OCI-LY7 (cell line): ENCODE data around the gene ADIG. TPM values are rescaled to one million over a fixed set of nuclear protein-coding genes. Genes with fewer than 3 reads are reported as not detected.

Experiments
- BruUV-seq: library from RNA; stranded (reverse); fragments of 400-500 nt; replicated peaks from 2 replicates; lab custom pipeline; 2021; lab: Mats Ljungman, UMichigan
- CTCF ChIA-PET: fragments of 300-600 bp; sonication (Branson Sonifier 250); formaldehyde crosslinking; loops from one replicate; lab custom pipeline; 2022; ENCODE audit warnings: antibody characterized with exemption; ENCODE audit not compliant: unreplicated experiment; lab: Charles Lee
- POLR2A ChIA-PET: fragments of 300-600 bp; sonication (Branson Sonifier 250); formaldehyde crosslinking; loops from one replicate; lab custom pipeline; 2022; ENCODE audit warnings: antibody characterized with exemption; lab: Charles Lee
- DNase-seq: peaks from one replicate; pipeline ENCODE4 v3.0.0-alpha.2; 2015; ENCODE audit warnings: low spot score
- H2AFZ ChIP-seq: fragments of 200-600 bp; sonication (generic), shearing (Covaris generic); 2 replicates; pipeline ENCODE4 v1.6.1; 2014; ENCODE audit warnings: mild to moderate bottlenecking, antibody characterized with exemption, low read length, moderate library complexity
- H3K27ac ChIP-seq: fragments of 200-600 bp; sonication (generic); 2 replicates; pipeline ENCODE4 v1.5.1; 2014; ENCODE audit warnings: mixed run types, low read depth, mild to moderate bottlenecking, moderate library complexity, low read length, inconsistent platforms; ENCODE audit not compliant: poor library complexity, severe bottlenecking
- H3K36me3 ChIP-seq: fragments of 200-600 bp; sonication (generic); 2 replicates; pipeline ENCODE4 v1.6.1; 2014; ENCODE audit warnings: mild to moderate bottlenecking, antibody characterized with exemption, low read length, moderate library complexity, mixed read lengths; ENCODE audit not compliant: insufficient read depth
- H3K4me1 ChIP-seq: fragments of 200-600 bp; sonication (generic); 2 replicates; pipeline ENCODE4 v1.5.1; 2014; ENCODE audit warnings: mild to moderate bottlenecking, low read length; ENCODE audit not compliant: insufficient read depth, poor library complexity, severe bottlenecking
- H3K4me2 ChIP-seq: fragments of 200-600 bp; sonication (generic); 2 replicates; pipeline ENCODE4 v1.6.1; 2014; ENCODE audit warnings: mild to moderate bottlenecking, low read length
- H3K4me3 ChIP-seq: fragments of 200-600 bp; sonication (generic); 2 replicates; pipeline ENCODE4 v1.5.1; 2014; ENCODE audit warnings: mild to moderate bottlenecking, low read depth, low read length; ENCODE audit not compliant: poor library complexity, severe bottlenecking
- H3K79me2 ChIP-seq: fragments of 200-600 bp; sonication (generic); 2 replicates; pipeline ENCODE4 v1.6.1; 2016; ENCODE audit warnings: low read depth, mild to moderate bottlenecking, low read length, moderate library complexity, mixed read lengths; ENCODE audit not compliant: insufficient read depth
- H3K9me2 ChIP-seq: fragments of 200-600 bp; sonication (generic); 2 replicates; pipeline ENCODE4 v1.6.1; 2016; ENCODE audit warnings: mild to moderate bottlenecking, low read length, mixed read lengths; ENCODE audit not compliant: insufficient read depth
- H3K9me3 ChIP-seq: fragments of 200-600 bp; sonication (generic); 2 replicates; pipeline ENCODE4 v1.6.1; 2014; ENCODE audit warnings: mild to moderate bottlenecking, mixed run types, low read length, mixed read lengths
- H4K20me1 ChIP-seq: fragments of 200-600 bp; sonication (generic); 2 replicates; pipeline ENCODE4 v1.6.1; 2014; ENCODE audit warnings: mild to moderate bottlenecking, antibody characterized with exemption, low read length, moderate library complexity, mixed read lengths; ENCODE audit not compliant: insufficient read depth
- EZH2phosphoT487 ChIP-seq: fragments of 200-600 bp; sonication (generic); IDR thresholded peaks from 2 replicates; pipeline ENCODE4 v1.6.1; 2018; ENCODE audit warnings: low read depth, borderline replicate concordance, mild to moderate bottlenecking, mixed run types, antibody characterized with exemption, low read length, moderate library complexity, mixed read lengths
- intact Hi-C: fragments of 100-400 bp; cut with micrococcal nuclease; formaldehyde crosslinking; loops from one replicate; pipeline ENCODE4 v1.10.0; 2022; ENCODE audit not compliant: unreplicated experiment
- total RNA-seq, 2 experiments: library from RNA; depleted of rRNA in 1 of 2; stranded (reverse); fragments of >200 nt in 1 of 2; shearing (Covaris generic) in 1 of 2; gene quantifications; 2 replicates each; pipeline ENCODE4 v1.2.3, GENCODE V29; 2014 to 2022
- TF ChIP-seq, protein P1 (sequence below): fragments of 200-600 bp; sonication (generic); conservative IDR thresholded peaks from 2 replicates; pipeline ENCODE4 v1.5.1; 2014; ENCODE audit warnings: mild to moderate bottlenecking, antibody characterized with exemption, low read length, moderate library complexity, mixed read lengths

Gene ADIG
- total RNA-seq, 2 experiments from 2014 or later = not detected

DNA sequence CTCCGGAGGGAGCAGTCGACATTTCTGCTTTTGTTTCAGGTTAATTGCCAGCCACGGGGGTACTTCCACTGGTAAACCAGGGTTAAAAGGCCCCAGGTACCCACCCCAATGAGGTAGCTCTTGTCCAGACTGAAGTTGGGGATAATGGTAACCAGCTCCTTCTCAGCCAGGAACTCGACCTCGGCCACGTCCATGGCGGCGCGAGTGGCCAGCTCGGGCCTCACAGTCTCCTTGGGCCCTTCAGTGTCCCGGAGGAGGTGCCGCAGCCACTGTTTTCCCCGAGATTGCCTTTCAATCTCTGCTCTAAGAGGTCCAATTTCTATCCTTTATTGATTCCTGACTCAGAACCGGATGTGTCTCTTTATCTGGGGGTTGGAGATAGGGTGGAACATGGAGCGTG lies 34.3 kb downstream of the ADIG start:
- ChIA-PET POLR2A (no interaction called here), CTCF (no interaction called here)
- H3K4me1 ChIP-seq = no peaks in the 10 kb centered on the region
- no TSS peak for BruUV-seq
- no peak overlapping the region for H2AFZ ChIP-seq
- no peaks in the 10 kb centered on the region for H4K20me1 ChIP-seq
- no peak overlapping the region for H3K27ac ChIP-seq
- TF ChIP-seq, protein P1, sequence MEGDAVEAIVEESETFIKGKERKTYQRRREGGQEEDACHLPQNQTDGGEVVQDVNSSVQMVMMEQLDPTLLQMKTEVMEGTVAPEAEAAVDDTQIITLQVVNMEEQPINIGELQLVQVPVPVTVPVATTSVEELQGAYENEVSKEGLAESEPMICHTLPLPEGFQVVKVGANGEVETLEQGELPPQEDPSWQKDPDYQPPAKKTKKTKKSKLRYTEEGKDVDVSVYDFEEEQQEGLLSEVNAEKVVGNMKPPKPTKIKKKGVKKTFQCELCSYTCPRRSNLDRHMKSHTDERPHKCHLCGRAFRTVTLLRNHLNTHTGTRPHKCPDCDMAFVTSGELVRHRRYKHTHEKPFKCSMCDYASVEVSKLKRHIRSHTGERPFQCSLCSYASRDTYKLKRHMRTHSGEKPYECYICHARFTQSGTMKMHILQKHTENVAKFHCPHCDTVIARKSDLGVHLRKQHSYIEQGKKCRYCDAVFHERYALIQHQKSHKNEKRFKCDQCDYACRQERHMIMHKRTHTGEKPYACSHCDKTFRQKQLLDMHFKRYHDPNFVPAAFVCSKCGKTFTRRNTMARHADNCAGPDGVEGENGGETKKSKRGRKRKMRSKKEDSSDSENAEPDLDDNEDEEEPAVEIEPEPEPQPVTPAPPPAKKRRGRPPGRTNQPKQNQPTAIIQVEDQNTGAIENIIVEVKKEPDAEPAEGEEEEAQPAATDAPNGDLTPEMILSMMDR = no peak
- no peak for TF ChIP-seq EZH2phosphoT487
- H3K79me2 ChIP-seq = no peaks in the 10 kb centered on the region
- no peaks in the 10 kb centered on the region for H3K36me3 ChIP-seq
- H3K4me3 ChIP-seq = no peak overlapping the region
- no peak overlapping the region for H3K4me2 ChIP-seq
- no peaks in the 10 kb centered on the region for H3K9me2 ChIP-seq
- intact Hi-C loops = no loop called here
- DNase-seq = no peak
- no peaks in the 10 kb centered on the region for H3K9me3 ChIP-seq

- H3K79me2 ChIP-seq = no peaks in the 10 kb centered on the region
- no peak overlapping the region for H3K27ac ChIP-seq
- no peaks in the 10 kb centered on the region for H3K4me1 ChIP-seq
- H3K9me2 ChIP-seq = no peaks in the 10 kb centered on the region
- ChIA-PET POLR2A (no interaction called here), CTCF (no interaction called here)
- intact Hi-C loops = no loop called here
- H2AFZ ChIP-seq = no peak overlapping the region
- no peaks in the 10 kb centered on the region for H3K36me3 ChIP-seq
- no peak overlapping the region for H3K4me3 ChIP-seq
- H4K20me1 ChIP-seq = no peaks in the 10 kb centered on the region
- no peak for DNase-seq
- no TSS peak for BruUV-seq
- H3K9me3 ChIP-seq = no peaks in the 10 kb centered on the region
- H3K4me2 ChIP-seq = no peak overlapping the region
- TF ChIP-seq EZH2phosphoT487 = no peak
Measured at GRCh38 chr20:38616457-38616856, 35.5 kb downstream of the ADIG start.

GRCh38 chr20:38617011-38617829 lies 36.2 kb downstream of the ADIG start:
- ChIA-PET POLR2A (interaction anchor here (0.7 kb wide), 1 partner anchor 126 kb away, joined by 4 read pairs; no protein-coding TSS in a partner anchor), CTCF (no interaction called here)
- no peak overlapping the region for H2AFZ ChIP-seq
- no peak for TF ChIP-seq EZH2phosphoT487
- TF ChIP-seq, protein P1 = no peak
- H3K9me3 ChIP-seq = no peaks in the 10 kb centered on the region
- DNase-seq = no peak
- no peaks in the 10 kb centered on the region for H3K79me2 ChIP-seq
- no peak overlapping the region for H3K4me2 ChIP-seq
- H3K9me2 ChIP-seq = no peaks in the 10 kb centered on the region
- H3K27ac ChIP-seq = no peak overlapping the region
- no peaks in the 10 kb centered on the region for H4K20me1 ChIP-seq
- BruUV-seq = no TSS peak
- no peak overlapping the region for H3K4me3 ChIP-seq
- H3K4me1 ChIP-seq = no peaks in the 10 kb centered on the region
- intact Hi-C loops = no loop called here
- H3K36me3 ChIP-seq = no peaks in the 10 kb centered on the region
